22Rv1 (cell line): ENCODE data around the gene ALKBH2.
"Not testable (repeated sequence)": the region's sequence is repeated elsewhere in the genome, so short reads cannot be mapped to it uniquely, and the experiment has no call there.

Source experiments
- ZFX ChIP-seq: fragments of 450-650 bp; IDR thresholded peaks from 2 replicates; pipeline ENCODE4 v1.6.1; 2017; ENCODE audit warnings: antibody characterized with exemption, borderline replicate concordance
- TF ChIP-seq, protein P1 (sequence below): fragments of 450-650 bp; IDR thresholded peaks from 2 replicates; pipeline ENCODE4 v1.5.1; 2017; ENCODE audit warnings: mild to moderate bottlenecking

DNA sequence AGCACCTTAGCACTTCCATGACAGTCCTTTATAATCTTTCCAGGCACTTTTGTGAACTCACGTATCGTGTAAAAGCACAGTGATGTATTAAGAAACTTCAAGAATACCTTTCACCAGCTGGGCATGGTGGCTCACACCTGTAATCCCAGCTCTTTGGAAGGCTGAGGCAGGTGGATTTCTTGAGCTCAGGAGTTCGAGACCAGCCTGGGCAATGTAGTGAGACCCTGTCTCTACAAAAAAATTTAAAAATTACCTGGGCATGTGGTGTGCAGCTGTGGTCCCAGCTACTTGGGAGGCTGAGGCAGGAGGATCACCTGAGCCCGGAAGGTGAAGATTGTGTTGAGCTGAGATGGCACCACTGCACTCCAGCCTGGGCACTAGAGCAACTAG, 39.2 kb downstream of the ALKBH2 start:
- TF ChIP-seq, protein P1, sequence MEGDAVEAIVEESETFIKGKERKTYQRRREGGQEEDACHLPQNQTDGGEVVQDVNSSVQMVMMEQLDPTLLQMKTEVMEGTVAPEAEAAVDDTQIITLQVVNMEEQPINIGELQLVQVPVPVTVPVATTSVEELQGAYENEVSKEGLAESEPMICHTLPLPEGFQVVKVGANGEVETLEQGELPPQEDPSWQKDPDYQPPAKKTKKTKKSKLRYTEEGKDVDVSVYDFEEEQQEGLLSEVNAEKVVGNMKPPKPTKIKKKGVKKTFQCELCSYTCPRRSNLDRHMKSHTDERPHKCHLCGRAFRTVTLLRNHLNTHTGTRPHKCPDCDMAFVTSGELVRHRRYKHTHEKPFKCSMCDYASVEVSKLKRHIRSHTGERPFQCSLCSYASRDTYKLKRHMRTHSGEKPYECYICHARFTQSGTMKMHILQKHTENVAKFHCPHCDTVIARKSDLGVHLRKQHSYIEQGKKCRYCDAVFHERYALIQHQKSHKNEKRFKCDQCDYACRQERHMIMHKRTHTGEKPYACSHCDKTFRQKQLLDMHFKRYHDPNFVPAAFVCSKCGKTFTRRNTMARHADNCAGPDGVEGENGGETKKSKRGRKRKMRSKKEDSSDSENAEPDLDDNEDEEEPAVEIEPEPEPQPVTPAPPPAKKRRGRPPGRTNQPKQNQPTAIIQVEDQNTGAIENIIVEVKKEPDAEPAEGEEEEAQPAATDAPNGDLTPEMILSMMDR, result not testable (repeated sequence)
- TF ChIP-seq ZFX, result not testable (repeated sequence)
